HepG2 (cell line): ENCODE measurements around the gene ACER2. TPM values are rescaled to one million over a fixed set of nuclear protein-coding genes. Genes with fewer than 3 reads are reported as not detected.

Experiments used
- EED ChIP-seq: sonication (generic); formaldehyde crosslinking; IDR thresholded peaks from 2 replicates; pipeline ENCODE4 v1.5.0; 2020; ENCODE audit warnings: mild to moderate bottlenecking, missing genetic modification reagents
- HDAC2 ChIP-seq: sonication (generic); formaldehyde crosslinking; IDR thresholded peaks from 2 replicates; pipeline ENCODE4 v1.4.0; 2020; ENCODE audit warnings: missing genetic modification reagents
- HES4 ChIP-seq: sonication (generic); formaldehyde crosslinking; IDR thresholded peaks from 2 replicates; pipeline ENCODE4 v1.9.0; 2021; ENCODE audit warnings: mild to moderate bottlenecking, missing genetic modification reagents, borderline replicate concordance
- IRF2 ChIP-seq: IDR thresholded peaks from 2 replicates; pipeline ENCODE4 v1.6.1; 2018; ENCODE audit warnings: missing genetic modification reagents, missing compliant biosample characterization
- NFE2L2 ChIP-seq: fragments of 150-350 bp; IDR thresholded peaks from 2 replicates; pipeline ENCODE4 v1.6.1; 2014; ENCODE audit warnings: low read length
- SRSF9 ChIP-seq: fragments of 200-400 bp; formaldehyde crosslinking; IDR thresholded peaks from 2 replicates; pipeline ENCODE4 v1.6.1; 2018; ENCODE audit warnings: borderline replicate concordance, mild to moderate bottlenecking, low read depth, low read length; ENCODE audit not compliant: insufficient read depth, poor library complexity, severe bottlenecking
- STAG1 ChIP-seq: sonication (generic); formaldehyde crosslinking; IDR thresholded peaks from 2 replicates; pipeline ENCODE4 v1.4.0; 2020; ENCODE audit warnings: missing genetic modification reagents
- TAF15 ChIP-seq: fragments of 200-400 bp; formaldehyde crosslinking; IDR thresholded peaks from one replicate; pipeline ENCODE4 v1.6.1; 2018; ENCODE audit warnings: mild to moderate bottlenecking, low read depth, low read length; ENCODE audit not compliant: poor library complexity, severe bottlenecking
- TGIF2 ChIP-seq: IDR thresholded peaks from 2 replicates; pipeline ENCODE4 v1.6.1; 2016; ENCODE audit warnings: control low read depth, missing compliant biosample characterization
- TOPORS ChIP-seq: sonication (generic); formaldehyde crosslinking; IDR thresholded peaks from 2 replicates; pipeline ENCODE4 v1.8.0; 2023; ENCODE audit warnings: mild to moderate bottlenecking, missing genetic modification reagents
- U2AF1 ChIP-seq: fragments of 200-400 bp; formaldehyde crosslinking; optimal IDR thresholded peaks from 2 replicates; pipeline ENCODE3; 2017; ENCODE audit warnings: mild to moderate bottlenecking, low read depth, low read length
- XRCC5 ChIP-seq: fragments of 200-400 bp; formaldehyde crosslinking; optimal IDR thresholded peaks from 2 replicates; pipeline ENCODE3; 2017; ENCODE audit warnings: mild to moderate bottlenecking, low read length
- ZFP36L2 ChIP-seq: sonication (generic); formaldehyde crosslinking; IDR thresholded peaks from 2 replicates; pipeline ENCODE4 v1.4.0; 2020; ENCODE audit warnings: missing genetic modification reagents
- ZNF274 ChIP-seq: sonication (generic); formaldehyde crosslinking; IDR thresholded peaks from 2 replicates; pipeline ENCODE4 v1.5.1; 2020; ENCODE audit warnings: mild to moderate bottlenecking, missing genetic modification reagents
- ZNF503 ChIP-seq: sonication (generic); formaldehyde crosslinking; IDR thresholded peaks from 2 replicates; pipeline ENCODE4 v1.4.0; 2020; ENCODE audit warnings: missing genetic modification reagents
- ZNF576 ChIP-seq: sonication (generic); formaldehyde crosslinking; IDR thresholded peaks from 2 replicates; pipeline ENCODE4 v1.4.0; 2020; ENCODE audit warnings: mild to moderate bottlenecking, missing genetic modification reagents
- ZNF761 ChIP-seq: sonication (generic); formaldehyde crosslinking; conservative IDR thresholded peaks from 2 replicates; pipeline ENCODE4 v1.4.0; 2020; ENCODE audit warnings: mild to moderate bottlenecking, missing genetic modification reagents
- polyA plus RNA-seq, 8 experiments: library from polyadenylated mRNA; depleted of rRNA in 3 of 8; stranded (reverse) in 7 of 8; unstranded in 1 of 8; fragments of >200 nt; fragmentation: Illumina TruSeq in 4 of 8; extraction: Trizol in 4 of 8; gene quantifications; 2 replicates each; pipeline versions ENCODE4 v1.2.1 to v1.2.3, GENCODE V29; 2011 to 2016; ENCODE audit warnings: low read depth in 4 of 8, missing spikeins in 1 of 8, mixed read lengths in 1 of 8; ENCODE audit not compliant: insufficient read depth in 1 of 8
- total RNA-seq, 5 experiments: library from RNA; depleted of rRNA; stranded (reverse); fragments of >200 nt; fragmentation: Illumina TruSeq; extraction: Trizol; gene quantifications; 2 replicates each; pipeline ENCODE4 v1.2.3, GENCODE V29; 2016; ENCODE audit warnings: low read depth in 1 of 5
- TF ChIP-seq, protein P1 (sequence below): sonication (generic); formaldehyde crosslinking; IDR thresholded peaks from 2 replicates; pipeline ENCODE4 v1.4.0; 2020; ENCODE audit warnings: missing genetic modification reagents
- TF ChIP-seq, protein P2 (sequence below): sonication (generic); formaldehyde crosslinking; IDR thresholded peaks from 2 replicates; pipeline ENCODE4 v1.4.0; 2020; ENCODE audit warnings: missing genetic modification reagents
- TF ChIP-seq, protein P3 (sequence below): IDR thresholded peaks from 2 replicates; pipeline ENCODE4 v1.6.1; 2016

ACER2 gene
- total and polyA plus RNA-seq, 2 of the 13 experiments (the other 11 are each of a cell fraction or from before 2014, with no cell fraction given) = 1.9 to 3.4 TPM

- TF ChIP-seq ZNF503 (CRISPR knock-in tag) = no peak
- TF ChIP-seq TOPORS (CRISPR knock-in tag) = no peak
- TF ChIP-seq, protein P1, sequence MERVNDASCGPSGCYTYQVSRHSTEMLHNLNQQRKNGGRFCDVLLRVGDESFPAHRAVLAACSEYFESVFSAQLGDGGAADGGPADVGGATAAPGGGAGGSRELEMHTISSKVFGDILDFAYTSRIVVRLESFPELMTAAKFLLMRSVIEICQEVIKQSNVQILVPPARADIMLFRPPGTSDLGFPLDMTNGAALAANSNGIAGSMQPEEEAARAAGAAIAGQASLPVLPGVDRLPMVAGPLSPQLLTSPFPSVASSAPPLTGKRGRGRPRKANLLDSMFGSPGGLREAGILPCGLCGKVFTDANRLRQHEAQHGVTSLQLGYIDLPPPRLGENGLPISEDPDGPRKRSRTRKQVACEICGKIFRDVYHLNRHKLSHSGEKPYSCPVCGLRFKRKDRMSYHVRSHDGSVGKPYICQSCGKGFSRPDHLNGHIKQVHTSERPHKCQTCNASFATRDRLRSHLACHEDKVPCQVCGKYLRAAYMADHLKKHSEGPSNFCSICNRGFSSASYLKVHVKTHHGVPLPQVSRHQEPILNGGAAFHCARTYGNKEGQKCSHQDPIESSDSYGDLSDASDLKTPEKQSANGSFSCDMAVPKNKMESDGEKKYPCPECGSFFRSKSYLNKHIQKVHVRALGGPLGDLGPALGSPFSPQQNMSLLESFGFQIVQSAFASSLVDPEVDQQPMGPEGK (CRISPR knock-in tag) = peak; percentile 24; the same call in 1 of the 2 replicates
- 0 out of 2 replicates have a peak, but pooled peaks have one; percentile 24 for TF ChIP-seq ZNF274 (CRISPR knock-in tag)
- TF ChIP-seq, protein P2, sequence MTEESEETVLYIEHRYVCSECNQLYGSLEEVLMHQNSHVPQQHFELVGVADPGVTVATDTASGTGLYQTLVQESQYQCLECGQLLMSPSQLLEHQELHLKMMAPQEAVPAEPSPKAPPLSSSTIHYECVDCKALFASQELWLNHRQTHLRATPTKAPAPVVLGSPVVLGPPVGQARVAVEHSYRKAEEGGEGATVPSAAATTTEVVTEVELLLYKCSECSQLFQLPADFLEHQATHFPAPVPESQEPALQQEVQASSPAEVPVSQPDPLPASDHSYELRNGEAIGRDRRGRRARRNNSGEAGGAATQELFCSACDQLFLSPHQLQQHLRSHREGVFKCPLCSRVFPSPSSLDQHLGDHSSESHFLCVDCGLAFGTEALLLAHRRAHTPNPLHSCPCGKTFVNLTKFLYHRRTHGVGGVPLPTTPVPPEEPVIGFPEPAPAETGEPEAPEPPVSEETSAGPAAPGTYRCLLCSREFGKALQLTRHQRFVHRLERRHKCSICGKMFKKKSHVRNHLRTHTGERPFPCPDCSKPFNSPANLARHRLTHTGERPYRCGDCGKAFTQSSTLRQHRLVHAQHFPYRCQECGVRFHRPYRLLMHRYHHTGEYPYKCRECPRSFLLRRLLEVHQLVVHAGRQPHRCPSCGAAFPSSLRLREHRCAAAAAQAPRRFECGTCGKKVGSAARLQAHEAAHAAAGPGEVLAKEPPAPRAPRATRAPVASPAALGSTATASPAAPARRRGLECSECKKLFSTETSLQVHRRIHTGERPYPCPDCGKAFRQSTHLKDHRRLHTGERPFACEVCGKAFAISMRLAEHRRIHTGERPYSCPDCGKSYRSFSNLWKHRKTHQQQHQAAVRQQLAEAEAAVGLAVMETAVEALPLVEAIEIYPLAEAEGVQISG (CRISPR knock-in tag) = 0 out of 2 replicates have a peak, but pooled peaks have one; percentile 17
- no peak for TF ChIP-seq SRSF9
- TF ChIP-seq TAF15 = no peak
- TF ChIP-seq HDAC2 (CRISPR knock-in tag) = no peak
- TF ChIP-seq NFE2L2 = no peak
- TF ChIP-seq ZNF761 (CRISPR knock-in tag) = no peak
- TF ChIP-seq IRF2 (CRISPR knock-in tag) = 0 out of 2 replicates have a peak, but pooled peaks have one; percentile 33
- no peak for TF ChIP-seq ZFP36L2
- TF ChIP-seq XRCC5 = peak; percentile 73
- TF ChIP-seq, protein P3, sequence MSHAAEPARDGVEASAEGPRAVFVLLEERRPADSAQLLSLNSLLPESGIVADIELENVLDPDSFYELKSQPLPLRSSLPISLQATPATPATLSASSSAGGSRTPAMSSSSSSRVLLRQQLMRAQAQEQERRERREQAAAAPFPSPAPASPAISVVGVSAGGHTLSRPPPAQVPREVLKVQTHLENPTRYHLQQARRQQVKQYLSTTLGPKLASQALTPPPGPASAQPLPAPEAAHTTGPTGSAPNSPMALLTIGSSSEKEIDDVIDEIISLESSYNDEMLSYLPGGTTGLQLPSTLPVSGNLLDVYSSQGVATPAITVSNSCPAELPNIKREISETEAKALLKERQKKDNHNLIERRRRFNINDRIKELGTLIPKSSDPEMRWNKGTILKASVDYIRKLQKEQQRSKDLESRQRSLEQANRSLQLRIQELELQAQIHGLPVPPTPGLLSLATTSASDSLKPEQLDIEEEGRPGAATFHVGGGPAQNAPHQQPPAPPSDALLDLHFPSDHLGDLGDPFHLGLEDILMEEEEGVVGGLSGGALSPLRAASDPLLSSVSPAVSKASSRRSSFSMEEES = no peak
- peak; percentile 75 for TF ChIP-seq STAG1
- no peak for TF ChIP-seq U2AF1
- no peak for TF ChIP-seq TGIF2 (CRISPR knock-in tag)
- no peak for TF ChIP-seq HES4 (CRISPR knock-in tag)
- no peak for TF ChIP-seq EED (CRISPR knock-in tag)
- TF ChIP-seq ZNF576 (CRISPR knock-in tag) = no peak
Measured at GRCh38 chr9:19471737-19472648, 63.2 kb downstream of the ACER2 start (continued).
